HG03175 (cell line): Measurements from ENCODE around the gene KDELR1.
A peak's percentile ranks its signal among the peaks of the same experiment; 100 is the strongest.

Experiments used
- ATAC-seq: cut with Tn5 transposase; IDR thresholded peaks from one replicate; pipeline ENCODE4 v1.9.1; 2021; ENCODE audit warnings: mild to moderate bottlenecking, moderate library complexity; ENCODE audit not compliant: unreplicated experiment

KDELR1 gene

DNA sequence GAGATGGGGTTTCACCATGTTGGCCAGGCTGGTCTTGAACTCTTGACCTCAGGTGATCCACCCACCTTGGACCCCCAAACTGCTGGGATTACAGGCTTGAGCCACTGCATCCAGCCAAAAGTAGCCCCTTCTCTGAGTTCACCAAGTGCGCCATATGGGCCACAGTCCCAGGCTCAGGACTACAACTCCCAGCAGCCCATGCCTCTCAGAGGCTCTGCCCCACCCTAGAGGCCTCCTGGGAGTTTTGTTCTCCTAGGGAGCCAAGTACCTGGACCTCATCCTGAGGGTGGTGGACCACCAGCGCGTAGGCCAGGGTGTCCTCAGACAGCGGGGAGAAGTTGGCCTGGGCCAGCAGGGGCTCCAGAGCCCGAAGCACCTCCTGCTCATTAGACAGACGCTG lies 46.5 kb downstream of the KDELR1 start:
- ATAC-seq = no peak

DNA sequence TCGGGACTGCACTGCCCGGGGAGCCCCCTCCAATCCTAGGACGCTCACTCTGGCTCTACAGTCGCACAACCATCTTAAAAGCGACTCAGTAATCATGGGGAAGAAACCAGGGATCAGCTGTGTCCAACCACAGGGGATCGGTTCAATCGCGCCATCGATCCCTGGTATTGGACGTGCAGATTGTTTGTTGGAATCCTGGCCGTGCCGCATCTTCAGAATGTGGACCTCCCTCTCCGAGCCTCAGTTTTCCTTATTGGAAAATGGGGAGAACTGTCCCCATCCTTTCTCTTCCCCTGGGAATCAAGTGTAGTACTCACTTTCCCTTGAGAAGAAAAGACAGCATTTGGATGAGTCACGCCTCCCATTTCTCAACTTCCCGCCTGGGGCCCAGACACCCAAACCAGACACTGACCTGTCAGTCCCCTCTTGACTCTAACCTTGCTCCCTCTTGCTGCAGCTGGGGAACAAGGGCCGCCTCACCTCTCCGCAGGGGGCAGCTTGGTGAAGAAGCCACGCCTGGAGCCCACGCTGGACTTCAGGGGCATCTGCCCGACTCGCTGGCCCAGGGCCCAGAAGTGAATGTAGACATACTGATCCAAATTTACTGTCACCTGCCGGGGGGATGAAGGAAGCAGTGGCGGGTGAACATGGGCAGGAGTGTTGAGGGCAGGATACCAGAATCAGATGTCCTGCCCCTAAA lies 48.4 kb downstream of the KDELR1 start:
- no peak for ATAC-seq

DNA sequence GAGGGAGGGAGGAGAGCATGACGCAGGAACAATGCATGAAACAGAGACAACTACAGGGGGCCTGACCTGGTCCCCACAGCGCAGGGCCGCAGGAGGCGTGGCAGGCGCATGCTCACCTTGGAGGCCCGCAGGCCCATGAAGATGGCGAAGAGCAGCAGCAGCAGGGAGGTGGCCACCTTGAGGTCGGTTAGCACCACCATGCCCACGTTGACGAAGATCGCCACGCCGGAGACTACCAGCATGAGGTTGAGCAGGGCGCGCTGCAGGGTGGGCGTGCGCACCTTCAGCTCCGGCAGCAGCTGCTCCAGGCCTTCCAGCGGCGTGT lies 49.0 kb downstream of the KDELR1 start:
- ATAC-seq = no peak

DNA sequence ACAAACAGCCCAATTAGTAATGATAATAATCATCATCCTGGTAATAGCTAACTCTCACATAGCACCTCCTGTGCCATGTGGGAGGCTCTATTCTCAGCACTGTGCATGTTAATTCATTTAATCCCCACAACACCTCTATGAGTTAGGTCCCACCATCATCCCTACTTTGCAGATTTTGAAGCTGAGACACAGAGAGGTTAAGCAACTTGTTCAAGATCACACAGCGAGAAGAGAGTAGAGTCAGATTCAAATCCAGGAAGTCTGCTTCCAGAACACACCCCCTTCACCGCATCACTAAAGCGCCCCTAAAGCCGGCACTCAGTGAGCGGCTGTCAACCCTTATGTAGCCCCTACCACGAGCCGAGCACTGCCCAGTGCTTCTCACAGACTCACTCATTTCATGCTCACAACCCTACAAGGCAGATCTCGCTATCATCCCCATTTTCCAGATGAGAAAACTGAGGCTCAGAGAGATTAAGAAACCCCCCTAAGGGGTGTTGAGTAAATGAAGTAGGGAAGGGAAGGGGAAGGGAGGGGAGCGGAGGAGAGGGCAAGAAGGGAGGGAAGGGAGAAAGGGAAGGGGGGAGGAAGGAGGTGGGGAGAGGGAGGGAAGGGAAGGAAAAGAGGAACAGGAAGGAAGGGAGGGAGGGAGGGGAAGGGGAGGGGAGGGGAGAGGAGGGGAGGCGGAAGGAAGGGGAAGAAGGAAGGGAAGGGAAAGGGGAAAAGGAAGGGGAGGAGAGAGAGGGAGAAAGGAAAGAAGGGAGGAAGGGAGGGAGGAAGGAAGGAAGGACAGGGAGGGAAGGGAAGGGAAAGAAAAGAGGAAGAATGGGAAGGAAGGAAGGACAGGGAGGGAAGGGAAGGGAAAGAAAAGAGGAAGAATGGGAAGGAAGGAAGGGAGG lies 49.6 kb downstream of the KDELR1 start:
- no peak for ATAC-seq

DNA sequence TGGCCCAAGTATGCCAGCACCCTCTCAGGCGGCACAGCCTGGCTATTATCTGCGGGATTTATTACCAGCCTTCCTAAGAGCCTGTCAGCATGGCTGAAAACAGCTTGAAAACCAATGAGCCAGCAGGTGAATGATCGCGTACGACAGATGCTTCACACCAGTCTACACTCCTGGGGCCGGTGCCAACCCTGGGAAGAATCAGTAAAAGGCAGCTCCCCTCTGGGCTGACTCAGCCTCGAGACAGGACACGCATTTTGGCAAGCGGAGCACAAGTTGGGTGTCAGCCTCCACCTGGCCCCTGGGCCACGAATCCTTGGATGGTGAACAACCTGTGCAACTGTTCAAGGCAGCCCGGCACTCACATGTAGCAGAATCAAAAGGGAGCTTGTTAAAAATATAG lies 50.4 kb downstream of the KDELR1 start:
- no peak for ATAC-seq

DNA sequence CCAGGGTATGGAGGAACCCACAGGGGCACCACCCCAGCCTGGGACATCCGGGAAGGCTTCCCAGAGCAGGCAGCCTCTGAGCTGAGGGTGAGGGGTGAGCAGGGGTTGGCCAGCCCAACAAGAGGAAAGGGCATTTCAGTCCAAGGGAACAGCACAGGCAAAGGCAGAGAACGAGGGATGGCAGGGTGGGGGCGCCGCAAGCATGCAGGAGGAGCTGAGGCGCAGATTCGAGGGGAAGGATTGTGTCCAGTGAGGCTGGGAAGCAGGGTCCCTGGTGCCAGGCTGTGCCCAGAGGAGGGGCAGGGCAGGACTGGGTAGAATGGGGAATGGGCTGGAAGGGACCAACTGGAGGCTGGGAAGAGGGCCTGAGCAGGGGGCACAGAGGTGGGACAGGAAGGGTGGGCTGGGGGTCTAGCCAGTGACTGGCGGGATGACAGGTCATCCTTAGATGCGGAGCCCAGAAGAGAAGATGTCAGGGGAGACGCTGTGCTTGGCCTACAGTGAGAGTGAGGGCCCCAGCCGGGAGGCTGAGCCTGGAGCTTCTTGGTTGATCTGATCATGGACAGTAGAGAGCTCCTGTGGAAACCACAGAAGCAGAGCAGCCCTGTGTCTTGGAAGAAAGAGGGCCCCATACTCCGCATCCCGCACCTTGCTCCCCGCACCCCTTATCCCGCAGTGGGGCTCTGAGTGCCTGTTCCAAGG lies 52.4 kb downstream of the KDELR1 start:
- ATAC-seq = no peak

DNA sequence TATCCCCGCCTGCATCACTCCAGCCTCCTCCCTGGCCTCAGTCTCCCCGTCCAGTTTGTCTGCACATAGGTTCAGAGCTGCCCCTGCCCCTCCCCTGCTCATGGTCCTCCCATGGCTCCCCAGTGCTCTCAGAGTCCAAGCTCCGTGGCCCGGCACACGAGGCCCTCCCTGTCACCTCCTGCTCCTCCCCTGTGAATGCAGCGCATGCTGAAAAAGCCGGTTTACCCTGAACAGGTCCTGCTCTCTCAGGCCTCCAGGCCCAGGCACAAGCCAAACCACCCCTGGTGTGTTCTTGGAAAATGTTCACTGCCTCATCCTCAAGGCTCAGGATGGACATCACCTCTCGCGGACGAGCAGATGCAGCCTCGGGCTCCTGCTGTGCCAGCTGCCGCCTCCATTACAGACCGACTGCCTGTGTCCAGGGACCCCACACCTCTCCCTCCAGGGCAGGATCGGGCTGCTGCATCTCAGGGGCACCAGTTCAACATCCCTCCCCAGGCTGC lies 53.0 kb downstream of the KDELR1 start:
- ATAC-seq = no peak

DNA sequence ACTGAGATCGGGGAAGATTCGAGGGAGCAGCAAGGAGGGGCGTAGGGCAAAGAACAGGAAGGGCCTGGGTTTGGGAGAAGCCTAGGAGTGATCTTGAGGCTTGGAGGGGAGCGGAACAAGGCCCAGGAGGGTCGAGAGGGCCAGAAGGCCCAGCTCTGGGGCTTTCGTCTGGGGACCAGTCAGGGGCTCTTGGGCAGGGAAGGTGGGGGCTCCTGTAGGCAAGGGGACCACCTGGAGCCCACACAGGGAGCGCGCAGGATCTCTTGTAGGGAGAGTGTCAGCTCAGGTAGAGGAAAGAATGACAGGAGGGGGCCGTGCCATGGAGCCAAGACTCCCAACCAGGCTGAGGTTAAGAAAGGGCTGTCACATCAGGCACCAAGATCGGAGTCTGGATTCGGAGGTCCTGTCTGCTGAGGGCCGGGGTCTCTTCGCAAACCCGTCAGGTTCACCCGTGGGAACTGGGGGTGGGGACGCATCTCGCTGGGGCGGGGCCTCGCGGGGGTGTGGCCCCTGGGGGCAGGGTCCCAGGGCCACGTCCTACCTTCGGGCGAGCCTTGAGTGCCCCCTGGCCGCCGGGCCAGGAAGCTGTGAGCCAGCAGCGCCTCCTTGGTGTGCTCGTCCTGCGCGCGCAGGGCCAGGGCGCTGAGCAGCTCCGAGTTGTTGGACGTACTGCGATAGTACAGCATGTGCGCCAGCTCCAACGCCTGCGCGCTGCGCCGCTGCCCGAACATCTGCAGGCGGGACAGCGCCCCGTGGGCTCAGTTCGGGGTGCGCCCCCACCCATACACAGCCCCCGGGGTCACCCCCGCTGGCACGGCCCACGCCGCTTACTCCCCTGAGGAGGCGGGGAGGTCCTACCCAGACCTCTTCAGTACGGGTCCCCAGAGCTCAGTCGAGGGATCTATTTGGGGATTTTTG lies 57.6 kb downstream of the KDELR1 start:
- peak; percentile 48 for ATAC-seq

DNA sequence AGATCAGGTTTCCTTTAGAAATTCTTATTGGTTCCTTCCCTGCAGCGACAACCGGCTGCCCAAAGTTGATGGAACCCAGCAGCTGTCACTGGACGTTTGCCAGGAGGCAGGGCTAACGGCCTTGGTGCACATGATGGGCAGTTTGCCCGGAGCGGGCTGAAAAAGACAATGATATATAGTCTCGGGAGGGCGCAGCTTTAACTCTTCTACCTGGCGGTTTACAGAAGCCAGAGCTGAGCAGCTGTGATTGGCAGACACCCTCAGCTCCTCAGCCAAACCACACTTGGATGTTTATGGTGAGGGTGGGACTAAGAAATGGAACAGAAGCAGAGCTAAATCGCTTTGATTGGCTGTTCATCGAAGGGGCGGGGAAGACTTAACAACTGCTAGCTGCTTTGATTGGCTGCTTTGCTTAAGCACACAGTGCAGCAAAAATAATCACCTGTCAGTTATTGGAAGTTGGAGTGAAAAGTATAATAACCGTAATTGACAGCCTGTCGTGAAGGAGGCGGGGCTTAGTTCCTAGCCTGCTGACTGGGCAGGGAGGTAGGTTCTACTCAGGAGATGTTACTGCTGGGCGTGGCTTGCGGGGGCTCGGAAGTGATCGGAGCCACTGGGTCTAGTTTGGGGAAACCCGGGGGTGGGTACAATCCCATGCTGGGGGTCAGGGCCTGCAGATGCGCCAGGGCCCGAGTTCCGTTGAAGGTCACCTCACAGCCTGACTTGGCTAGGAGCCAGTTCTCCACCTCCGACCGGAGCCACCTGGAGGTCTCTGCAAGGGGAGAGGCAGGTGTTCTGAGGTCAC lies 58.5 kb downstream of the KDELR1 start:
- peak; percentile 69 for ATAC-seq
